Heart left ventricle (tissue), 16 donors: ENCODE data around the gene PMPCB. TPM values are rescaled to one million over a fixed set of nuclear protein-coding genes. Genes with fewer than 3 reads are reported as not detected.
A peak's percentile ranks its signal among the peaks of the same experiment; 100 is the strongest.

Source experiments
- ATAC-seq, 4 donors: fragments of 200-7000 bp; cut with Tn5 transposase; one replicate each; pipeline ENCODE4 v1.9.1; 2020 to 2022; ENCODE audit warnings: moderate library complexity in 4 of 4, mild to moderate bottlenecking in 3 of 4, moderate number of reproducible peaks in 1 of 4
- DNase-seq, 5 donors: peaks; one replicate each; pipeline ENCODE4 v3.0.0-alpha.2; 2020
- H3K27ac ChIP-seq, 12 donors: fragments of 200-600 bp; sonication (generic) in 4 of 12; one replicate each; pipeline versions ENCODE4 v1.5.0 to v1.8.0; 2016 to 2022; ENCODE audit warnings: mild to moderate bottlenecking in 2 of 12
- H3K27me3 ChIP-seq, 9 donors: fragments of 200-600 bp; sonication (generic) in 2 of 9; one replicate each; pipeline versions ENCODE4 v1.5.1 to v1.8.0; 2016 to 2022; ENCODE audit warnings: mild to moderate bottlenecking in 3 of 9
- H3K36me3 ChIP-seq, 9 donors: fragments of 200-600 bp; sonication (generic) in 2 of 9; one replicate each; pipeline versions ENCODE4 v1.5.0 to v1.8.0; 2018 to 2022; ENCODE audit warnings: mild to moderate bottlenecking in 2 of 9
- H3K4me1 ChIP-seq, 12 donors: fragments of 200-600 bp; sonication (generic) in 4 of 12; one replicate each; pipeline versions ENCODE4 v1.5.0 to v1.8.0; 2016 to 2022; ENCODE audit warnings: mild to moderate bottlenecking in 3 of 12
- H3K4me3 ChIP-seq, 12 donors: fragments of 200-600 bp; sonication (generic) in 4 of 12; one replicate each; pipeline versions ENCODE4 v1.5.0 to v1.8.0; 2017 to 2022; ENCODE audit warnings: mild to moderate bottlenecking in 9 of 12, moderate library complexity in 4 of 12
- H3K9me3 ChIP-seq, 12 donors: fragments of 200-600 bp; sonication (generic) in 4 of 12; one replicate each; pipeline versions ENCODE4 v1.5.0 to v1.8.0; 2016 to 2022; ENCODE audit warnings: mild to moderate bottlenecking in 1 of 12
- CTCF ChIP-seq, 12 donors: fragments of 200-600 bp; sonication (generic) in 4 of 12; IDR thresholded peaks; one replicate each; pipeline versions ENCODE4 v1.5.0 to v1.8.0; 2018 to 2022; ENCODE audit warnings: antibody characterized with exemption in 12 of 12, mild to moderate bottlenecking in 5 of 12
- POLR2A ChIP-seq, 2 donors: fragments of 450-650 bp; IDR thresholded peaks; one replicate each; pipeline ENCODE4 v1.6.1; 2017; ENCODE audit warnings: antibody characterized with exemption in 2 of 2, mild to moderate bottlenecking in 2 of 2, moderate library complexity in 2 of 2
- WGBS, 4 donors: extraction: QIAGEN DNeasy Blood & Tissue Kit in 2 of 4; methylation state at CpG; one replicate each; pipeline versions ENCODE4 v1.1.5 to v1.1.7; 2013 to 2018; 5-methylcytosine and 5-hydroxymethylcytosine counted together
- intact Hi-C, 10 donors: fragments of 100-400 bp; cut with DNase I; formaldehyde crosslinking; loops; one replicate each; pipeline versions ENCODE4 v1.11.1 to v1.14.2; 2022
- polyA plus RNA-seq, 2 donors: library from polyadenylated mRNA; stranded (reverse); fragments of 200-250 nt; gene quantifications; one replicate each; pipeline ENCODE4 v1.2.3, GENCODE V29; 2013
- total RNA-seq, 9 donors: library from RNA; depleted of rRNA in 2 of 9; stranded (reverse); fragments of >200 nt in 2 of 9; fragmentation: NEBNext Ultra II Directional in 3 of 9; extraction: Animal tissue kit (Norgen Biotek cat#: 25700) in 3 of 9; gene quantifications; one replicate each; pipeline versions ENCODE4 v1.1.0 to v1.2.4, GENCODE V29; 2016 to 2023
- donor health status: ischemic (EF 13 %, LVEDD 7.1; RV severe dilation, severe dysfunction).
- donor health status: healthy with polysubstance abuse.
- donor health status: DM: no; HTN: yes; CAD: no.
- donor health status: DM: no; HTN: no; CAD: no.
- donor health status: ischemic (EF 25% LVEDD 6.9; RV normal size, moderate dysfunction).
- donor health status: ischemic (EF 25% LVEDD 5.7; RV mildly dilated, moderate dysfunction).
- donor health status: healthy.
- donor health status: DM: yes; HTN: yes; CAD: no.
- donor health status: ischemic (EF 35%, LVEDD 5.7; RV mildly dilated, moderate dysfunction).
- donor health status: nonischemic (EF 11% LVEDD 7.7; RV severe dilation, severe dysfunction).
- donor health status: DM: yes; HTN: yes; CAD: no.
- donor health status: PGD.
- donor health status: ischemic (EF 29% LVEDD 5.4; RV normal size, mild dysfunction).
- donor health status: nonischemic (EF 23%, LVEDD 6.1; RV moderate dilation, normal function).

PMPCB gene
- total and polyA plus RNA-seq, 11 donors: 57.4 to 95.7 (median 72.7) TPM

GRCh38 chr7:103347507-103348267, 50.5 kb downstream of the PMPCB start, which contains the start of gene PSMC2:
TSS of gene PSMC2 (plus strand) at chr7:103347643. CDS start at chr7:103347712, 69 bp downstream.
- peaks cover 9 to 67% (median 56%) of the 10 kb centered on the region in 12 donors for H3K4me1 ChIP-seq
- intact Hi-C loops: loop anchor here in 2 of 10 donors (2.0 to 5.0 kb wide), 2 partner anchors 50 to 51 kb away; partner anchors contain the start of gene PMPCB (in 2 of the 2)
- H3K27me3 ChIP-seq: no peaks in the 10 kb centered on the region
- H3K9me3 ChIP-seq: no peaks in the 10 kb centered on the region
- TF ChIP-seq POLR2A (IDR thresholded peaks at IDR 0.05): no peak
- TF ChIP-seq CTCF (IDR thresholded peaks at IDR 0.05): no peak
- peak; percentile 81 to 89 (median 86) for ATAC-seq
- H3K27ac ChIP-seq: peak within 1 kb of the TSS; percentile 76 to 93 (median 88)
- WGBS, 4 donors: 0% methylated on average over 22 to 25 of the region's 25 CpGs
- DNase-seq: peak; percentile 73 to 82 (median 77)
- peak within 1 kb of the TSS; percentile 56 to 87 (median 76) for H3K4me3 ChIP-seq
- peaks cover 0 to 18% (median 5%) of the 10 kb centered on the region in 9 donors for H3K36me3 ChIP-seq

- intact Hi-C loops: loop anchor here in 1 of 10 donors (5.0 kb wide), 1 partner anchor 51 kb away; the partner anchor contains the start of gene PMPCB
Observed at GRCh38 chr7:103348452-103348851, 51.2 kb downstream of the PMPCB start.

GRCh38 chr7:103348959-103349358, 51.7 kb downstream of the PMPCB start:
- Histone ChIP-seq H3K4me1 (peaks cover 9 to 54% (median 45%) of the 10 kb centered on the region in 12 donors), H3K4me3 (peak overlapping the region in 11 of 12 donors; percentile 56 to 87 (median 76)), H3K27ac (peak overlapping the region in 1 of 12 donors; percentile 93), H3K27me3 (no peaks in the 10 kb centered on the region), H3K9me3 (no peaks in the 10 kb centered on the region), H3K36me3 (peaks cover 0 to 31% (median 16%) of the 10 kb centered on the region in 9 donors)
- no peak for TF ChIP-seq CTCF (IDR thresholded peaks at IDR 0.05)
- no peak for TF ChIP-seq POLR2A (IDR thresholded peaks at IDR 0.05)
- no peak for ATAC-seq
- 24 to 43% (median 28%) methylated on average over 2 of the region's 2 CpGs for WGBS, 4 donors
- intact Hi-C loops: loop anchor here in 1 of 10 donors (5.0 kb wide), 1 partner anchor 52 kb away; the partner anchor contains the start of gene PMPCB
- no peak for DNase-seq

More at GRCh38 chr7:103348452-103348851, 51.2 kb downstream of the PMPCB start:
- H3K4me1 ChIP-seq: peaks cover 9 to 59% (median 49%) of the 10 kb centered on the region in 12 donors
- ATAC-seq (no peak), DNase-seq (no peak)
- peak overlapping the region; percentile 56 to 87 (median 76) for H3K4me3 ChIP-seq
- 11 to 29% (median 12%) methylated on average over 13 of the region's 13 CpGs for WGBS, 4 donors
- no peaks in the 10 kb centered on the region for H3K9me3 ChIP-seq
- H3K27me3 ChIP-seq: no peaks in the 10 kb centered on the region
- peaks cover 0 to 26% (median 12%) of the 10 kb centered on the region in 9 donors for H3K36me3 ChIP-seq
- TF ChIP-seq POLR2A (IDR thresholded peaks at IDR 0.05): no peak
- TF ChIP-seq CTCF (IDR thresholded peaks at IDR 0.05): no peak
- peak overlapping the region in 9 of 12 donors; percentile 82 to 93 (median 89) for H3K27ac ChIP-seq

GRCh38 chr7:103349805-103350204, 52.6 kb downstream of the PMPCB start:
- Histone ChIP-seq H3K27ac (peak overlapping the region in 1 of 12 donors; percentile 59), H3K27me3 (no peaks in the 10 kb centered on the region), H3K4me3 (peak overlapping the region in 3 of 12 donors; percentile 65 to 80 (median 75)), H3K36me3 (peaks cover 0 to 40% (median 24%) of the 10 kb centered on the region in 9 donors), H3K9me3 (no peaks in the 10 kb centered on the region), H3K4me1 (peaks cover 9 to 53% (median 44%) of the 10 kb centered on the region in 12 donors)
- ATAC-seq (no peak), DNase-seq (no peak)
- TF ChIP-seq POLR2A (IDR thresholded peaks at IDR 0.05): no peak
- no peak for TF ChIP-seq CTCF (IDR thresholded peaks at IDR 0.05)
- intact Hi-C loops: loop anchor here in 2 of 10 donors (5.0 to 10.0 kb wide), 2 partner anchors 45 to 53 kb away; partner anchors contain the start of gene PMPCB (in 1 of the 2)
- WGBS, 4 donors: 50 to 69% (median 54%) methylated on average over 1 of the region's 1 CpG
